ENCODE data around the gene PTPRT.

The PTPRT gene

GRCh38 chr20:42775866-42776265, 413.8 kb downstream of the PTPRT start:
- TF ChIP-seq, protein P1, sequence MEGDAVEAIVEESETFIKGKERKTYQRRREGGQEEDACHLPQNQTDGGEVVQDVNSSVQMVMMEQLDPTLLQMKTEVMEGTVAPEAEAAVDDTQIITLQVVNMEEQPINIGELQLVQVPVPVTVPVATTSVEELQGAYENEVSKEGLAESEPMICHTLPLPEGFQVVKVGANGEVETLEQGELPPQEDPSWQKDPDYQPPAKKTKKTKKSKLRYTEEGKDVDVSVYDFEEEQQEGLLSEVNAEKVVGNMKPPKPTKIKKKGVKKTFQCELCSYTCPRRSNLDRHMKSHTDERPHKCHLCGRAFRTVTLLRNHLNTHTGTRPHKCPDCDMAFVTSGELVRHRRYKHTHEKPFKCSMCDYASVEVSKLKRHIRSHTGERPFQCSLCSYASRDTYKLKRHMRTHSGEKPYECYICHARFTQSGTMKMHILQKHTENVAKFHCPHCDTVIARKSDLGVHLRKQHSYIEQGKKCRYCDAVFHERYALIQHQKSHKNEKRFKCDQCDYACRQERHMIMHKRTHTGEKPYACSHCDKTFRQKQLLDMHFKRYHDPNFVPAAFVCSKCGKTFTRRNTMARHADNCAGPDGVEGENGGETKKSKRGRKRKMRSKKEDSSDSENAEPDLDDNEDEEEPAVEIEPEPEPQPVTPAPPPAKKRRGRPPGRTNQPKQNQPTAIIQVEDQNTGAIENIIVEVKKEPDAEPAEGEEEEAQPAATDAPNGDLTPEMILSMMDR (IDR thresholded peaks at IDR 0.05; ENCODE audit: insufficient read depth, low read depth, low read length, missing control alignments), result no peak
- no peak overlapping the region for H3K4me3 ChIP-seq (ENCODE audit: low read depth, low read length)
- DNase-seq (ENCODE audit: low read depth), result no peak

- DNase-seq (ENCODE audit: low read depth), result no peak
- H3K4me3 ChIP-seq (ENCODE audit: low read depth, low read length), result no peak overlapping the region
- TF ChIP-seq, protein P1 (IDR thresholded peaks at IDR 0.05; ENCODE audit: insufficient read depth, low read depth, low read length, missing control alignments), result no peak
Measured at GRCh38 chr20:42775037-42775436, 414.7 kb downstream of the PTPRT start.

GRCh38 chr20:42763015-42763414, 426.7 kb downstream of the PTPRT start:
- H3K4me3 ChIP-seq (ENCODE audit: low read depth, low read length), result no peak overlapping the region
- DNase-seq (ENCODE audit: low read depth), result no peak
- TF ChIP-seq, protein P1 (IDR thresholded peaks at IDR 0.05; ENCODE audit: insufficient read depth, low read depth, low read length, missing control alignments), result no peak

DNA sequence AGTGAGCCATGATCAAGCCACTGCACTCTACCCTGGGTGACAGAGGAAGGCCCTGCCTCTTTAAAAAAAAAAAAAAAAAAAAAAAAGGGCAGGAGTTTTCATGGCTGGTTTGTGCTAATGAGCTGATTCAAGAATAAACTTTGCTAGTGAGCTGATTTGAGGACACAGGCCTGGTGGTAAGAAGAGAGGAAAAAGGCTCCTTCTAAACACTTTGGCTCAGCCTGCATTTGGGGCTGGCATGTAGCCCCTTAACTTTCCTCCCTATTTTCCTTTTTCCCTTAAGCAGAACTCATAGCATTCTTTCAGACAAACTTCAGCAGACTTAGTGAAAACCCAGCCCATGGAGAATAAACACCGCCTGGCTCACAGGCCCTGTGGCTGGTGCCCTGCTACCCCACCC, 432.7 kb downstream of the PTPRT start:
- TF ChIP-seq, protein P1 (IDR thresholded peaks at IDR 0.05; ENCODE audit: insufficient read depth, low read depth, low read length, missing control alignments), result no peak
- no peak for DNase-seq (ENCODE audit: low read depth)
- no peak overlapping the region for H3K4me3 ChIP-seq (ENCODE audit: low read depth, low read length)

DNA sequence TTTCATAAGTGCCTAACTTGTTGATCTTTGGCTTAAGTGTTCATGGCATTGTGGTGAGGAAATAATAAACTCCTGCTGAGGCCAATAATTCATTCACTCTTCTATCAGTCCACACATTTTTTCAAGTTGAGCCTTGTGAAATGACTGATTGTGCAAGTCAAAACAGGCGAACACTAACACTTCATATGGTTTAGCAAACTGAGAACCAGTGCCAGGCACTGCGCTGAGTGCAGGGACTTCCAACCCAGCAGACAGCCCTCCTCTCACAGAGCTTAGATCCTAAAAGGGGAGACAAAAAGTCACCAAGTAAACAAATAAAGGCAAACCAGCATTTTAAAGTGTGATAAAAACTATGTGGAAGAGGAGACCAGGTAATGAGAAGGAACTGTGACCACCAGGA, 435.0 kb downstream of the PTPRT start:
- no peak for DNase-seq (ENCODE audit: low read depth)
- no peak overlapping the region for H3K4me3 ChIP-seq (ENCODE audit: low read depth, low read length)
- TF ChIP-seq, protein P1 (IDR thresholded peaks at IDR 0.05; ENCODE audit: insufficient read depth, low read depth, low read length, missing control alignments), result no peak

DNA sequence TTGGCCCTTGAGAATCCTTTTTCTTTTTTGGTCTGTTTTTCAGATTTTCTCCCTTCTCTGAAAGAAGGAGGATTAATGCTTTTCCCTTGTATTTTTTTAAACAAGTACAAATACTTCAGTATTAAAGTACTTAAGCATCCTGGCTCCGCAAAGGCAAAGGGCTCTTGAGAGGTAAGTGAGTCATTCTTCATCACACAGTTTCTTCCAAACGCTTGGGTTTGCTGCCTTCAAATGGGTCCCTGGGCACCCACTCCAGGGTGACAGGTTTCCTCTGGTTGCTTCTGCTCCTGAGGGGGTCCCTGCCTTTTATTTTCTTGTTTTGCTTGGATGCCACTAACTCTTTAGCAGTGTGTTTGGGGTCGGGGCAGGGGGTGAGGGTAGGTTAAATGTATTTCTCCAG, 437.1 kb downstream of the PTPRT start:
- TF ChIP-seq, protein P1 (IDR thresholded peaks at IDR 0.05; ENCODE audit: insufficient read depth, low read depth, low read length, missing control alignments), result no peak
- DNase-seq (ENCODE audit: low read depth), result no peak
- H3K4me3 ChIP-seq (ENCODE audit: low read depth, low read length), result no peak overlapping the region

DNA sequence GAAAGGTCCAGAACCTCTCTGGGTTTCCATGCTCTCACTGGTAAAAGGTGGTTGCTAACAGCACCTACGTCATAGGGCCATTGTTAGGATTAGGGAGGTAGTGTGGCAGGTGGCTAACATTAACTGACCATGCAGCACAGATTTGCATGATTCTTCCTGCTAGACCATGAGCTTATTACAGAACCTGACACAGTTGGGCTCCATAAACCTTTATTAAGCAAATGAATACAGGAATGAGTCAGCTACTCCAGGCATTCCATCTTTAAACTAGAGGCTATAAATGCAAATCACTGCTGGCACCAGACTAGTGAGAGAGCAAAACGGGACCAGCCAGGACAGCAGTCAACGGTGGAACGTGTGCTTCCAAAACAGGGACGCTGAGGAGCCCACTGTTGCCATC, 440.1 kb downstream of the PTPRT start:
- no peak for DNase-seq (ENCODE audit: low read depth)
- TF ChIP-seq, protein P1 (IDR thresholded peaks at IDR 0.05; ENCODE audit: insufficient read depth, low read depth, low read length, missing control alignments), result no peak
- no peak overlapping the region for H3K4me3 ChIP-seq (ENCODE audit: low read depth, low read length)
